HS-5 (cell line): Measurements from ENCODE around the gene MRPL14.

ENCODE experiments used
- DNase-seq: peaks from one replicate; pipeline ENCODE4 v3.0.0-alpha.2; 2012; ENCODE audit warnings: low read depth

Gene MRPL14

DNA sequence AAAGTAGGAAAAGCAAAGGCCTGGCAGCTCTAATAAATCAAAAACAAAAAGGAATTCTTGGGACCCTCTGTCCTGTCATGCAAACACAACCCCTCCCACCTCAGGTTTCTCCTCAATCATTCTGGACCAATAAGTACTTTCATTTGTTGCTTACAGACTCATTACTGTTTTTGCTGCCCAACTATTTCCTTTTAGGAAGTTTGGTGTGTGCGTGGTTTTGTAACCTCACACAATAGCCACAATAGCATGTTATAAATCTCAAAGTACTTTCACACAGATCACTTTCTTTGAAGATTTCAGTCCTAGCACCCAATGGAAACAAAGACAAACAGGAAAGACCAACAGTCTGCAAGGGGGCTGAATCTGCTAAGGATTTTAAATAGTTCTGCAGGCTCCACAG is 4.5 kb downstream of the MRPL14 start:
- no peak for DNase-seq

DNA sequence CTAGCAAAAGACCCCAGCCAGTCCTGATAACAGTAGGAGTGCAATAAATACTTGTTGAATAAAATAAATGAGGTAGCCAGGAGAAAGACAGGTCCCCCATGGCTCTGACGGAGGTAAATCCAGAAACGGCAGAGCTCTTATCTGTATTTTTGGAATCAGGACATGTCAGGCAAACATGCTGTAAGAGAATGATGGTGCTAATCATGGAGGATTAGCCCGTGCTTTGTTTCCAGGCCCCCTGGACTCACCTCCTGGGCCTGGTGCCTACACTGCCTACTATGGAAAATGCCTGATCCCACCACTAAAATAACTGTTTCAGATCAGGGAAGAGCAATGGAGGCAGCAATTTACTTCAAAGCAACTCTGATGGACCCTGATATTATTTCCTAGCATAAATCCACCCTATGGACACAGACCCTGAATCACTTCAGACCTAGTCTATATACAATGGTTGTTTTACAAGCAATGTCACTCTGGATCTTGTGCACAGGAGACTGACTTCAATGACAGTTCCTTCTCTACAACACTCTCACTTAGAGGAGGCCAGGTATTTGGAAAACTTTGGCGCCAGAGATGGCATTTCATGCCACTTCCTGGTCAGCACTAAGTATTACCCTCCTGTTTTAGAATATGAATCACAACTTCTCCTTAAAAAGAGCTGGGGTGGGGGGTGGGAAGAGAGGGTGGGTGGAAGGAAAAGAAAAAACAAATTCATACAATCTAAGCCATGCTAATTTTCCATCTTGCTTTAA is 6.4 kb downstream of the MRPL14 start:
- no peak for DNase-seq

DNA sequence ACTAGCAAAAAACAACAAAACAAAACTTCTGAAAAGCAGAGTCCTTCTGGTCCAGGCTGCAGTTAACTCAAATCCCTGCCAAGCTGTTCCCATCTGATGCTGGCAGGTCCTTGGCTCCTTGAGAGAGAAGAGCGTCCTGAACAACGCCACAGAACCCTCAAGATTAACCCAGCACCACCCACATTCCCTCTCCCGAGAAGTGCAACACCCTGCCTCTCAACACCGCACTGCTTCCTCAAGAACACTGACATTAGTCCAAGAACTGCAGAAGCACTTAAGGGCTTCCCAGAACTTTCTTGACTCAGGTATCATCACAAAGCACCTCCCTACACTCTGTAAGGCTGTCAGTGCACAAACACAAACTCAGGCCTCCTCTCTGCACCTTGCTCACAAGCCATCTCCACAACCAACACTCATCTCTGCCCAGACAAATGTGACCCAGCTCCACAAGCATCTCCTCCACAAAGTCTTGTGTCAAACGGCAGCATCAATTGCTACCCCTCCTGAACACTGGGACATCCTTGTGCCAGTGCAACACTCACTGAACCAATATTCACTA is 7.5 kb downstream of the MRPL14 start:
- DNase-seq: no peak

DNA sequence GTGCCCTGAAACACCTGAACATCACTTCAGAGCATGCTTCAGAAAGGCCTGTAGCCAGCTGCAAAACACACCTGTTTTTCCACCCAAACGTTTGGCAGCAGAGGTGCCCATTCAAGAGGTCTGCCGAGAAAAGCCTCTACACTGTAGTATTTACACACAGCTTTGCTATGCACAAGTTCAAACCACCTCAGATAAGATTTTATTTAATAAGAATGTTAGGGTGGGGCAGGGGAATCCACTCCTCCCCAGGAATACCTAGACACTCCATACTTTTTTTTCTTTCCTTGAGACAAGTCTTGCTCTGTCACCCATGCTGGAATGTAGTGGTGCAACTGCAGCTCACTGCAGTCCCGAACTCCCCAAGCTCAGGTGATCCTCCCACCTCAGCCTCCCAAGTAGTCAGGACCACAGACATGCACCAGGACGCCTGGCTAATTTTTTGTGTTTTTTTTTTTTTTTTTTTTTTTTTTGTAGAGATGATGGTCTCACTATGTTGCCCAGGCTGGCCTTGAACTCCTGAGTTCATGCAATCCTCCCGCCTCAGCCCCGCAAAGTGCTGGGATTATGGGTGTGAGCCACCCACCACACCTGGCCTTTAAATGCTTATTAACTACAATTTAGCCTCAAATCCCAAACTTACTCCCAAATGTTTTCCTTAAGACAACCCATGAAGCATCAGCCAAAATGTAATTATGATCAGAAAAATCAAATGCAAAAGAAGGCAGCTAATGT is 9.7 kb downstream of the MRPL14 start:
- DNase-seq: no peak

DNA sequence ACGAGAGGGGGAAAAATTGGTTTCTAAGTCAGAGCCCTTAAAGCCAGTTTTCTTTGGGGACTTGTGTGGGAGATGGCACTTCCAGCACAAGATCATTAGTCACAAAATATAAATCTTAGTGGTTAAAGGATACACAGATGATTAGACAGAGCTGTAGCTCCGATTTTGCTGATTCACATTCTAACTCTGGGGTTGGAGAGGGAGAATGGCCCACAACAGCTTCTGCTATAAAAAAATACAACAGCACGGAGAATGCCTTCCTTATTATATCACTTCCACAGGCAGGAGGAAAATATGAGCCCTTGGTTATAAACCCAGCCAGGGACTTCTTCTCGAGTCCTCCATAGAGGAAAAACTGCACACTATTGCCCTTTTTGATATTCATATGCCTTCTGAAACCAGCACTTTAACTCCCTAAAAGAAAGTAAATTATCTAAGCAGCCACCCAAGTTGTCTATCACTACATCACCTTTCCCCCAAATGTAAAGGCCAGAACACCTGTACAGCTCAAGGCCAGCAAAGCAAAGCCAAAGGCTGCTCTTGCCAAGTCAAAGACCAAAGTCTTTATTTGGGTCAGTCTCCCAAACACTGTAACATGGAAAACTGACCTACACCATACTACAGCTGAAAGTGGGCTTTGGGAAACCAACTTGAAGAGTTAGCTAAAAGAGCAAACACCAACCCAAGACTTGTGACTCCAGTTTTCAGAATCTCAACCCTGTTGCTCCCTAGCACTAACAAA is 10.4 kb downstream of the MRPL14 start:
- DNase-seq: peak; percentile 71

DNA sequence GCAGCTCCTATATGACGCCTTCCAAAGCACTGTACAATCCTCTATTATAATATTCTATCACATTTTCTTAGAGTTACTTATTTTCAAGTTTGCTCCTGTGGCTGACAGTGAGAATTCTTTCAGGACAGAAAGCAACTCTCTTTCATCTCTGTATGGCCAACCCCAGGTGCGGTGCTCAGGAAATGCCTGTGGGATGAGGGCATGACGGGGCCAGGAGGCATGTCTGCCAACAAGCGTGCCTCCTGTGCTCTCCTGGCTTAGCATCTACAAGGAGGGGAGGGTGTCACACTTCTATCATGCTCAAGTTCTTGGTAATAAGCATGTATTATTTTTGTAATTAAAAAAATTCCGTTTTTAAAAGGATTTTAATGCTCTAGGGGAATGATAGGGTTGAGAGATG is 11.4 kb downstream of the MRPL14 start:
- no peak for DNase-seq

DNA sequence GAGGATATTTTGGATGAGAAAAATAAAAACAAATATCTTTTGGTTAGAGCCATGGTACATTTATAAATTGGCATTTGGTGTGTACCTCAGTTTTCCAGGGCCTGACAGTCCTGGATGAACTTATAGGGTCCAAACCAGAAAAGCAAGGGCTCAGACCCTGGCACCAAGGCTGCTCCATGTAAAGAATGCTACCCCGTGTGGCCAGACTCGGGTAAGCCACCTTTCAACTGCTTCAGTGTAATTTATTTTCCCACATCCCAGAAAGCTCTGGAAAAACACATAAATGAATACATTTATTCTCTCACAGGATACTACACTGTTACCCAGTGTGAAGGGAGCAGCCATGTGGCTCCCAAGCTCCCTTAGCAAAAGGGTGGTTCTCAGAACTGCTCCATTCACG is 13.8 kb downstream of the MRPL14 start:
- DNase-seq: no peak

DNA sequence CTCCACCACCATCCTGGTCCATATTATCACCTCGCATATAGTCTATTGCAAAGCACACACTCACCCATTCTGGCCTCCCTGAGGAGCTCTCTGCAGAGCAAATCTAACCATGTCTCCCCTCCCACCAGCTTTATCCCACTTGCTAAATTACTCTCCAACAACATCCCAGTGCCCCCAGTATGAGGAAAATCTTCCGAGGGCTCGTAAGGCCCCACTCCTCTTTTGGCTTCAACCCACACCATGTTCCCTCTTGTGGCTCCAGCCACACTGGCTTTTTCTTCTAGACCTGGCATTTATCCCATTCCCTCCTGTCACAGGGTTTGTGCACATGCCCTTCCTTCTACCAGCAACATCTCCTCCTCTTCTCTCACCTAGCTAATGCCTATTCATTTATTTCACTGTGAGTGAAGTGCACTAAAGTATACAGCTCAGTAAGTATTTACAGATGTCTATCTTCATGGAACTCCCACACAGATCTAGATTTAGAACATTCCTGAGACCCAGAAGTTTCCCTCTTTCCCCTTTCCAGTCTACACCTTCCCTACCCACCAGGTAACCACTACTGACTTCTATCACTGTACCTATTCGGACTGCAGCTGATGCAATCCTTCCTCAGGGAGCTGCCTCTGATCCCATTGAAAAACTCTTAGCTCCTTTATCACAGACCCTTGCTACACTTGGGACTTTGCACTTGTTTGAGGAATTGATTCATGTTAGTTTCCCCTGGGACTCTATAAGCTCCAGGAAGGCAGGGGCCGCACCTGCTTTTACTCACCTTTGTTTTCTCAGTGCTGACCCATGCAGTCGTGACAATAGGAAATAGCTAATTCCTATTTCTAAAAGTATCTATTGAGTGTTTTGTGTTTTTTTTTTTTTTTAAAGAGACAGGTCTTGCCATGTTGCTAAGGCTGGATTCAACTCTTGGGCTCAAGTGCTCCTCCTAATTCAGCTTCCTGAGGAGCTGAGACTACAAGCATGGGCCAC is 15.5 kb downstream of the MRPL14 start:
- no peak for DNase-seq

DNA sequence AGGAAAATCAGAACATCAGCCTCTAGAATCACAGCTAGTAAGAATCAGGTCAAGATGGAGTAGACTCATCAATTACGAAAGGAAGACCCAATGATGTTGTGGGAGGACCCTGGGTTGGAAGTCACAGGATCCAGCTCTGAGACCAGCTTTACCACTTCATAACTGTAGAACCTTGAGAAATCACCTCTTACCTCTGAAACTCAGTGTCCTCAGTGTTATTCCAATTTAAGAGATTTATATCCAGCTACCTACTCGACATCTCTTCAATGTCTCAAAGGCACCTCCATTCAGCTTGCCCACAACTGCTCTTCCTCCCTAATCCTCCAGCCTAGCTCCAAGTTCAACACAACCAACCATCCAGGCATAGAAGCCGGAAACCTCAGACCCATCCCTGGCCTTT is 16.3 kb downstream of the MRPL14 start:
- DNase-seq: no peak

DNA sequence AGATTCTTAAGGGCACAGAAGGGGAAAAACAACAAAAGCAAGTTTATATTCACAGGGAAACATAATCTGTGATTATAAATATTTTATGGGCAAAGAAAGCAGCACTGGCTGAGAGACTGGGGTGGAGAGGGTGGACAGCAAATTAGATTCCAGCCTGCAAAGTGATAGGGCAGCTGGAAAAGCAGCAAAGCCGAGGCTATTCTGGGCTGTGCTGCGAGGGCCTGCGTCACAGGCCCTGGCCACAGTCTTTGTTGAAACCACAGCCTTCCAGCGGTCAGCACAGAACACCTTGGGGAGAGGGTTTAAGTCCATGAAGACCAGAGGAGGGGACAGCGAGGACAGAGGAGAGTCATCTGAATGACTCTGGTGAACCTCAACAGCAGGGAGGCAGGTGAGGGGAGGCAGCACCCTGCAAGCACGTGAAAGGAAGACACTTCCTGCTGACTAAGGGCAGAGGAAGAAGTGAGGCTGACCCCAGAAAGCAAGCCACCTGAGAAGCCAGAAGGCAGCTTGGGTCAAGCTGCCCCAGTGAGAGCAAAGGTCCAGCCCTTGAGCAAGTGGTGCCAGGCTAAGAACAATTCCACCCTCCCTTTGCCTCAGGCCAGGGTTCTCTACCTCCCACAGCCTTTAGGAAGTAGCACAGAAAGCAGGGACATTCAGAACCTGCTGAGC is 17.1 kb downstream of the MRPL14 start:
- no peak for DNase-seq

DNA sequence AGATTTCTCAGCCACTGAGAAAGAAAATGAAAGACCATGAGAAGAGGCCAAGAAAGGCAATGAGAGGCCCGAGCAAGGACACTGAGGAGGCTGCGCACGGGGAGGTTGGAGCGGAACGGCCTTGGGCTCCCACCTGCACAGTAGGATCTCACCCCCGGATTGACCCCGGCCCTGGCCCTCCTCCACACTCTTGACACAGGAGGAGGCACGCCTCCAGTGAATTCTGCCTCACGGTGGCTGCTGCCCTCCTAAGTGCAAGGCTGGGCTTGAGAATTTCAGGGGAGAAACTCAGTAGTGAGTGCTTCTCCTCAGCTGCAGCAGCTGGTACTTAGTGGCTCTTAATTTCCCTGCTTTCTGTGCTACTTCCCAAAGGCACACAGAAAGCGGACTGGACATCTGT is 18.0 kb downstream of the MRPL14 start:
- no peak for DNase-seq

DNA sequence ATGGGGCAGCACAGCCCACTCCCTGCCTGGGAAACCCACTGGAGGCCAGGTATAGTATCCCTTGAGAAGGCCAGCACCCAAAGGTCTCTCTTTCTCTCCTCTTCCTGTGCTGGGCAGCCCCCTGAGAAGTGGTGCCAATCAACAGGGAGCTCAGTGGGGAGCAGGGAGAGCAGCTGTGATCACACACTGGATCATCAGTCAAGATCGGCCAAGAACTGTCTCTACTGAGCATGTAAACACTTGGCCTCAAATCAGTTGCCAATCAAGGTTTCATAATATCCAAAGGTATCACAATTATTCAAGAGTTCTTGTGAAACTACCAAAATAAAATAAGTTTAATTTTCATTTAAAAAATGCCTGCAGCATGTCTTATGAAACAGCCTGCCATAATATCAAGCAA is 18.8 kb downstream of the MRPL14 start:
- no peak for DNase-seq

DNA sequence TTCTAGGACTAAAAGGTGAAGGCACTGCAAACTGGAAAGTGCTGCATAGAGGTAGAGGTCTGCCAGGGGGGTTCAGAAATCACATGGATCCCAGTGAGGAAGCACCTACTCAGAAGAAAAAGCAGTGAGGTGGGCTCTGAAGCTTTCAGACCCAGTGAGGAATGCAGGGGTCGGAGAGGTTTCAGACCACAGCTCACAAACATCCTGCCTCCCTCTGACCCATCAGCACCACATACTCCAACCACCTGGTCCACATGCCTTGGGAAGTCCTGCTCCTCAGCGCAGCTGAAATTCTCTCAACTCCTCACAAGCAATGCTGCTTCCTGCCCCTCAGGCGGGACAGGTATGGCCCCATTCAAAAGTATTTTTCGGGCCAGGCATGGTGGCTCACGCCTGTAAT is 20.2 kb downstream of the MRPL14 start:
- no peak for DNase-seq

DNA sequence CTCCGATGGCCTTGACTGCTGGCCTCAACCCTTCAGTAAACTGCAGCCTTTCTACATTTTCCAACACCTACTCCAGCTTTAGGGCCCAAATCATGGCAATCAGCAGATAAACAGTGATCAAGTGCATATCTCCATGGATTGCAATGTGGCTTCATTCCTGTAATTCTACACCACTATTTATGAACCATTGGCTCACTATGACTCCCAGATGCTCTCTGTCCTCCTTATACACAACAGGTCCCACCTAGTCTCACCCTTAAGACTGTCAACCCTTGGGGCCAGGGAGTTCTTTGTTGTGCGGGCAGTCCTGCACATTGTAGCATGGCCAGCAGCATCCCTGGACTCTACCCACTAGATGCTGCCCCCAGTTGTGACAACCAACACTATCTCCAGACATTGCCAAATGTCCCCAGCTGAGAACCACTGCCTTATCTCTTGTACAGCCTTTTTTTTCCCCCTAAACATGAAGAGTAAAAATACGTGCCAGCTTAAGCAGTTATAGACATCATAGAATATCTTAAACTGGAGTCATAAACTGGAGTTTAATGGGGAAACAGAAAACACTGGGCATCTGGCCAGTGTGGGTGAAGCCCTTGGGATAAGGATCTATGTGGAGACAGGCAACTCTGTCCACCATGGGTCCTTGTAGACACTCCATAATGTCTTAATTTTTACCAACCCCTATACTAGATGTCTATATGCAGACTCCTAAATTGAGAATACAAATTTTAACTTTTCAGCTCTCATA is 21.1 kb downstream of the MRPL14 start:
- DNase-seq: no peak

DNA sequence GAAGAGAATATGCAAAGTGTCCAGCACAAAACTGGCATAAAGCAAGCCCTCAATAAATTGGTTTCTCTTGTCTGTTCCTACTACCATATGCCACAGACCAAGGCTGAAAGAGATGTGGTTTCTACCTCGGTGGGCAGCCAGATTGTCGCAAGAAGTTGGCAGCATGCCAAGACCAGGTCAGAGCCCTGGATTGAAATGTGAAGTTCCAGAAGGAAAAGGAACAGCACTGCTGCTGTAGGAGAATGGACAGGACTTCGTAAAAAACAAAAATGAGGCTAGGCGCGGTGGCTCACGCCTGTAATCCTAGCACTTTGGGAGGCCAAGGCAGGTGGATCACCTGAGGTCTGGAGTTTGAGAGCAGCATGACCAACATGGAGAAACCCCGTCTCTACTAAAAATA is 22.1 kb downstream of the MRPL14 start:
- DNase-seq: no peak

DNA sequence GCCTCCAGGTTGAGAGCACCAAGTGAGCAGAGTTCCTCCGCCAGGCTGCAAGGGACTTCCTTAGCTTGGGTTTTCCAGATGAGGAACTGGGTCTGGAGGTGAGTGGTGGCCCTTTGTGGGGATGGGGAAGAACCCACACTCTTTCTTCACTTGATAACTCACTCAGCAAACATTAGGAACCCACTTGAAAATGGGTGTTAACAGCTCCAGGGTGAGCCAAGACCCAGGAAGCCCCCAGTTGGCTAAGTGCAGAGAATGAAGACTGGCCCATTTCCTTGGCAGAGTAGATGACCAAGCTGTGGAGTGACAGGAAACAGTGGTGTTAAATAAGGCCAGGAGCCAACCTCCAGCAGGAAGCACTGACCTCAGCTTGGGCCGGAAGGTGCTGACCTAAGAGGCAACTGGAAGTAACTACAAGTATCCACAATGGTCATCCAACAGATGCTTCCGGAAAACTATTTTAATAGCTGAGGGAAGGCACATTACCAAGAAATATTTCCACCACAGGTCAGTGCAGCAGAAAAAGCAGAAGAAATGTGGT is 22.7 kb downstream of the MRPL14 start:
- DNase-seq: no peak

DNA sequence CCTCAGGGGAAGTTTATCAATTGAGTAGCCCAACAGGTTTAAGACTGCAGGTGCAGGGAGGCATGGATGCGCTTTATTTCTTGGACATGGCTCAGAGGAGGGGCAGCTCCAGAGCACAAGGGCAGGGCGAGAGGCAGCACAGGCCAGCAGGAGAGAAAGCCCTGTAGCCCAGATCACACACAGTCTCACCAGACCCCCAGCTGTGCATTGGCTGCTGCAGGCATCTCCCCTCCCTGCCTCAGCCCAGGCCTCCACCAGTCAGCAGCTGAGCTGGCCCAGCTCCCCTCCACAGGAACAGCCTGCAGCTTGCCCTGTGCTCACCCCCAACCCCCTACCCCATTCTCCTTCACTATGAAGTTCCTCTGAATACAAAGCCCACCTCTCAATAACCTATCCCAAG is 24.7 kb downstream of the MRPL14 start:
- no peak for DNase-seq

DNA sequence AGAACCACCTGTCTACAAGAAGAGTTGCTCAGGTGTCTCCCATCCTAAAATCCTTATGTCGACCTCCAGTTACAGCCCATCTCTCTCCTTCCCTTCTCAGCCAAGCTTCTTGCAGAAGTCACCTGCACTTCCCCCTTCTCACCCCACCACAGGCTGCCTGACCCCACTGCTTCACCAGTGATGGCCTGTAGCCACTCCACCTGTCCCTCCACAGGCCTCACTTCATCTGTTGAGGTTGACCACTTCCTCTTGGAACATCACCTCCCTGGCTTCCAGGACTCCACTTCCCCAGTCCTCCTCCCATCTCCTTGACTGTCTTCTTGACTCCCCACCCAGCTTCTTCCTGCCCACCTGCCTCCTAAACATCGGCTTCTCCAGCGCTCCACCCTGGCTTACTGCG is 25.4 kb downstream of the MRPL14 start:
- DNase-seq: no peak

DNA sequence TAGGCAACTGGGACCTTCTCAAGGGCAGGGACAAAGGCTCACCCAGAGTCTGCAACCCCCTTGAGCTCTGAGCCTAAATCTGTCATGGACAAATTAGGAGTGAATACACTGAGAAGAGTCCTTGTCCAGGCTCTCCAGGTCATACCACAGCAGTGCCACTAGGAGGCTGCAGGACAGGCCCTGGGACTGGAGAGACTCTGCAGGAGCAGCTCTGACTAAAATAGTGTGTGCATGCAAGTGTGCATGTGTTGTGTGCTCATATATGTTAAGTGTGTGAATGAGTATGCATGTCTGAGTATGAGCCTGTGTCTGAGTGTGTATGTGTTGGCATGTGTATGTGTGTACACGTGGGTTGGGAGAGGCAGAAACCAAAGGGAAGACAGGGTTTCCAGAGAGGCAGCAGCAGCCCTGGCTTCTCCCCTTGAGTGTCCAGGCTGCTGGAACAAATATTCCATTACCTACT is 27.1 kb downstream of the MRPL14 start:
- no peak for DNase-seq

DNA sequence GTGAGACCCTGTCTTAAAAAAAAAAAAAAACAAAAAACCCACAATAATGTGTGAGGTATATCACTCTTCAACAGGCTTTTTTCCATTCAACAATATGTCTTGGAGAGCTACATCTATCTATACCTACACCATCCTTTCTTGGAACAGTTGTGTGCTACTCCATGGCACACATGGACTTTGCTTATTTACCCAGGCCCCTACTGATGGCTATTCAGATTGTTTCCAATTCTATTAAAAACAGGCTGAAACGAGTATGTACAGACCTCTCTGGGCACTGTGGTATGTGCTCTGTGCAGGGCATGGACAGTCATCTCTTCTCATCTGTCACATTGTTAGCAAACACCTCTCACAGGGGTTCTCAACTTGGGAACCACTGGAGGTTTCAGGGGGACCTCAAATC is 28.1 kb downstream of the MRPL14 start:
- no peak for DNase-seq
